Activated CD8-positive, alpha-beta memory T cell treated with anti-CD3 and anti-CD28 coated beads for 4 hours (primary cell): ENCODE measurements around the gene CEACAM1.
"Not testable (repeated sequence)": the region's sequence is repeated elsewhere in the genome, so short reads cannot be mapped to it uniquely, and the experiment has no call there.

Experiments
- DNase-seq, 2 donors: peaks; one replicate each; pipeline ENCODE4 v3.0.0-alpha.2; 2020; ENCODE audit warnings: low read depth in 2 of 2

CEACAM1 gene

GRCh38 chr19:42528354-42529247 lies at the start of gene CEACAM1:
Gene CEACAM1, minus strand, starts transcription at chr19:42528481. Its CDS starts 107 bp downstream, at chr19:42528374.
- DNase-seq: no peak

GRCh38 chr19:42577016-42577415 lies 48.7 kb upstream of the CEACAM1 start:
- no peak for DNase-seq

GRCh38 chr19:42576241-42576640 lies 48.0 kb upstream of the CEACAM1 start:
- no peak for DNase-seq

- no peak for DNase-seq
Observed at GRCh38 chr19:42573642-42574041, 45.4 kb upstream of the CEACAM1 start.

GRCh38 chr19:42571116-42571515 lies 42.8 kb upstream of the CEACAM1 start:
- DNase-seq: no peak

GRCh38 chr19:42569193-42569592 lies 40.9 kb upstream of the CEACAM1 start:
- no peak for DNase-seq

- DNase-seq: no peak
Observed at GRCh38 chr19:42568006-42568405, 39.7 kb upstream of the CEACAM1 start.

GRCh38 chr19:42567567-42567966 lies 39.3 kb upstream of the CEACAM1 start:
- DNase-seq: no peak

GRCh38 chr19:42563352-42564210 lies 35.3 kb upstream of the CEACAM1 start:
- no peak for DNase-seq

- no peak for DNase-seq
Observed at GRCh38 chr19:42561512-42561911, 33.2 kb upstream of the CEACAM1 start.

GRCh38 chr19:42560731-42561130 lies 32.5 kb upstream of the CEACAM1 start:
- no peak for DNase-seq

- DNase-seq: no peak
Observed at GRCh38 chr19:42558450-42559150, 30.3 kb upstream of the CEACAM1 start.

- DNase-seq: not testable (repeated sequence)
Observed at GRCh38 chr19:42557386-42557871, 29.1 kb upstream of the CEACAM1 start.

- no peak for DNase-seq
Observed at GRCh38 chr19:42555801-42556200, 27.5 kb upstream of the CEACAM1 start.

GRCh38 chr19:42555317-42555716 lies 27.0 kb upstream of the CEACAM1 start:
- DNase-seq: no peak

GRCh38 chr19:42554046-42554575 lies 25.8 kb upstream of the CEACAM1 start:
- no peak for DNase-seq

GRCh38 chr19:42553292-42554045 lies 25.2 kb upstream of the CEACAM1 start:
- no peak for DNase-seq

GRCh38 chr19:42552086-42553065 lies 24.1 kb upstream of the CEACAM1 start:
- no peak for DNase-seq

- DNase-seq: not testable (repeated sequence)
Observed at GRCh38 chr19:42550521-42550920, 22.2 kb upstream of the CEACAM1 start.

GRCh38 chr19:42549067-42549466 lies 20.8 kb upstream of the CEACAM1 start:
- DNase-seq: not testable (repeated sequence)
